GM19324 (cell line): ENCODE results near the gene CDKAL1.
"Not testable (repeated sequence)": the region's sequence is repeated elsewhere in the genome, so short reads cannot be mapped to it uniquely, and the experiment has no call there.

Experiments
- ATAC-seq: cut with Tn5 transposase; IDR thresholded peaks from one replicate; pipeline ENCODE4 v1.9.1; 2021; ENCODE audit warnings: mild to moderate bottlenecking, moderate library complexity; ENCODE audit not compliant: unreplicated experiment, low FRiP score

CDKAL1 gene

DNA sequence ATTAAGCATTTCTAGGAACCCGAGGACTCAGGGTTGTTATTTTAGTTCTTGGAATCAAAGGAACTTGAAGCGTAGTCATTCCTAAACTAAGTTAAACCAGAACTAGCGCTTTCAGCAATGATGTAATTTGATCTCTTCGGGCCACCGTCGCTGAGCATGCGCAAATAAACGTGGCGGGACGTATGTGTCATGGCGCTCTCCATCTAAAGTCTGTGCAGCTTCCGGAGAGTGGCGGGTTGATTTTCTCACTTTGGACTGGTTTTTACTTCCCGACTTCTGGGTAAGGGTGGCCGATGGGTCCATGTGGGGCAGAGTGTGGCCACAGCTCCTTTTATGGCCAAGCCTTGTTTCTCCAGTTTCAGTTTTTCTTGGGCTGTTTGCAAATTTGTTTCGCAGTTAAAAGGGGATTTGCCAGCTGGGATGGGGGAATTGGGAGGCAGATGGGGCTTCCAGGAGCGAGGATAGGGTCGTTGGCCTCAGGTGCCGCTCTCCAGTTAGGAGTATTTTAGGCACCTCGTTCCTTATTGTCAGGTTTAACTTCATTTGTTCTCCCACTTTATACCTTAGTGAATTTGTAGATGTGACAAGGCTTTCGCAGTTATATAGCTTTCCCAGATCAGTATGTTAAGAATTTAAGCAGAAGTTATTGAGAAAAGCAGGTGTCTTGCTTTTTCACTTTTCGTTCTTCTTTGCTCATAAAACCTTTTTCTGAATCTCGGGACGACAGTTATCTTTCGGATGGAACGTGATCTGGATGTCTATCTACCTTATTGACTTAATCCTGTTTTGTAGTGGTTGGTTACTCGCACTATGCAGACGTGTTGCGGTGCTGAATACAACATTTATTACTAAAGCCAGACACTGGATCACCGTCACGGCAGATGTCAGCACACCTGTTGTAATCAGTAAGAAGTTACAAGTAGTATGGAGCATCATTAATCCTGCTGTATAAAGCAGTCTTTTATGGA is at the start of gene CDKAL1:
Gene CDKAL1, plus strand, starts transcription at position 163 of the 968 bp plus-strand sequence. CDS start 11,894 bp downstream, outside the sequence.
- ATAC-seq = peak; percentile 76

DNA sequence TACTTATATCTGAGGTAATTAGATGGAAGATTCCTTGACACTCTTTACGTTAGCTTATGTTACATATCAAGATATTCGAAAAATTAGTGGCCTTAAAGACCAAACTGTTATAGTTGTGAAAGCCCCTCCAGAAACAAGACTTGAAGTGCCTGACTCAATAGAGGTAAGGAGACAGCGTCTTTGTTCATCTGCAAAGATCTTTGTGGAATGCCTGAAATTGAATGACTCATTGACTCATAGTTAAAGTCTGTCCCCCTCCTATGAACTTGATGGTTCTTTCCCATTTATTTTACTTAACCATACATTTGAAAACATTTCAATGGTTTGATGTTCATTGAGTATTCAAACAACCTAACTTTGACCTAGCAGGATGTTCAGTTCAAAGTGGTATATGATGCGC is 47.6 kb upstream of the CDKAL1 start:
- ATAC-seq = no peak

- ATAC-seq = no peak
Observed at GRCh38 chr6:20487669-20488375, 46.4 kb upstream of the CDKAL1 start.

DNA sequence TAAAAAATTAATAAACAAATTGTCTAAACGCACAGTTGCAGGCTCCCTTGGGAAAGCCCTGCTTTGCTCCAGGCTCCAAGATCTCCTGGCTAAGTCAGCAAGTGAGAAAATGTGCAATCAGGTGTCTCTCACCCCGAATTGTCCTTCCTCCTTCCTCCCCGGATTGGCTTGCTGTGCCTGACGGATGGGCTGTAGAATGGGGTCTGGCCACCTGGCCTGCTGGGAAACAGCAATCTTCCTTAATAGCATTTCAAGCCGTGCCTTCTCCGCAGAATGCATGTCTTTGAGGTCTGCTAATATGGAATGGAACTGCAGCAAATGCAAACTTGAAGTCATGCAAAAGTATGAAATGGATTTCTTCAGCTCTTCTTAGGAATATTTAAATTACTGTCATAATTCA is 43.7 kb upstream of the CDKAL1 start:
- no peak for ATAC-seq

GRCh38 chr6:20492099-20492498 is 42.2 kb upstream of the CDKAL1 start:
- no peak for ATAC-seq

DNA sequence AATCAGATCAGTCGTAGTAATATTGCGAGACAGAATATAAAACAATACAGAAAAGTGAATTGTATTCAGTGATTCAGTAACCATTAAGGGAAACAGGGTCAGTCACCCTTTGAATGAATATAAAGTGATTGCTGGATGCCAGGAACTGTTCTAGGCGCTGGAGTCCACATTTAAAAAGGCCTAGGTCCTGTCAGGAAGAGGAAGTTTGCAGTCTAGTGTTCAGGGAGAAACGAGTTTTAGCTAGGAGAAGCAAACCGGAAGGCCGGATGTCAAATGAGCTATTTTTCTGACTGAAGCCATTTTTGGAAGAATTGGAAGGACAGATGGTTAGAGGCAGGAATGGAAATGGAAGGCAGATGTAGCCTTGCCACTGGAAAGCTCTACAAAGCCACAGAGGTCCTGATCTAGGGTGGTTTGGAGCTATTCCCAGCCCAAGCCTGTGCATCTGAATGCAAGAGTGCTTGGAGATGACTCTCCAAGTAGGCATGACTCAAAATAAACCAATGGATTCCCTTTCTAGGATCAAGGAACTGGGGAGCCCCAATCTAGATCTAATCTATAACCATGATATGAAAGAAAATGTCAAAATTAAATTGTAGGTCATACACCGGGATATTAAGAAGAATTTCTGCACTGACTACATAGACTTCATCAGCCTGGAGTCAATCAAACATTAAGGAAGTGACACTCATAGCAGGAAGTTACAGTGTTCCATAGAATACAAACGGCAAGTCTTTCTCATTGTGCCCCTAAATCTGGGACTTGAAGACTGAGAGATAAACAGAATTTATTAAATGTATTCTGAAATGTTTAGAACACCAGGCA is 36.8 kb upstream of the CDKAL1 start:
- no peak for ATAC-seq

GRCh38 chr6:20498041-20498385 is 36.2 kb upstream of the CDKAL1 start:
- no peak for ATAC-seq

- ATAC-seq = no peak
Observed at GRCh38 chr6:20509212-20509611, 25.0 kb upstream of the CDKAL1 start.

DNA sequence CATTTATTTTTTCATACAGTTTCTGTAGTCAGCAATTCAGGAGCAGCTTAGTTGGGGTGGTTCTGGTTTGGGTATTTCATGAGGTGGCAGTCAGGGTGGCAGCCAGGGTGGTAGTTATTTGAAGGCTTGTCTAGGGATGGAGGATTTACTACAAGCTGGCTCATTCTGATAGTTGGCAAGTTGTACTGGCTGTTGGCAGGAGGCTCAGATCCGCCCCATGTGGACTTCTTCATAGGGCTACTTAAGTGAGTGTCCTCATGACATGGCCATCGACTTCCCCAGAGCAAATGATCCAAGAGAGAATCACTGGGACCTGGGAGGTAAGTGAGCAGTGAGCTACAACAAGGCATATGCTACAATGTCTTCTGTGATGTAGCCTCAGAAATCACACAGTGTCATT is 22.4 kb upstream of the CDKAL1 start:
- no peak for ATAC-seq

DNA sequence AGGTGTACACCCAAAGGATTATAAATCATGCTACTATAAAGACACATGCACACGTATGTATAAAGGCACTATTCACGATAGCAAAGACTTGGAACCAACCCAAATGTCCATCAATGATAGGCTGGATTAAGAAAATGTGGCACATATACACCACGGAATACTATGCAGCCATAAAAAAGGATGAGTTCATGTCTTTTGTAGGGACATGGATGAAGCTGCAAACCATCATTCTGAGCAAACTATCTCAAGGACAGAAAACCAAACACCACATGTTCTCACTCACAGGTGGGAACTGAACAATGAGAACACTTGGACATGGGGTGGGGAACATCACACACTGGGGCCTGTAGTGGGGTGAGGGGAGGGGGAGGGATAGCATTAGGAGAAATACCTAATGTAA is 9.0 kb upstream of the CDKAL1 start:
- not testable (repeated sequence) for ATAC-seq

- not testable (repeated sequence) for ATAC-seq
Observed at GRCh38 chr6:20529086-20529448, 5.2 kb upstream of the CDKAL1 start.

DNA sequence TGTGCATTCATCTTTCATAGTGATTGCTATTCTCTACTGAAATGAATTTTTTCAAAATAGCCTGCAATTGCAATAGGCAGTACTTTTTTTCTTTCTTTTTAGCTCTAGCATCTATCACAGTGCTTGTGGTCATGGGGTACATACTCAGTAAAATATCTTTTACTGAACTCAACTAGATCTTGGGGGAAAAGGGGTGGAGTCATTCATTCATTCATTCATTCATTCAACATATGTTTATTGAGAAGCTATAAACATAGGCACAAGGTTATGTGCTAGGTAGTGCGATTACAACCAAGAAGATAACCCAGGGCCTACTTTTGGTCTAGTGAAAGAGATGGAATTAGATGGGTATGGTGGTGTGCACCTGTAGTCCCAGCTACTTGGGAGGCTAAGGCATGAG is 1.4 kb upstream of the CDKAL1 start:
- ATAC-seq = no peak

DNA sequence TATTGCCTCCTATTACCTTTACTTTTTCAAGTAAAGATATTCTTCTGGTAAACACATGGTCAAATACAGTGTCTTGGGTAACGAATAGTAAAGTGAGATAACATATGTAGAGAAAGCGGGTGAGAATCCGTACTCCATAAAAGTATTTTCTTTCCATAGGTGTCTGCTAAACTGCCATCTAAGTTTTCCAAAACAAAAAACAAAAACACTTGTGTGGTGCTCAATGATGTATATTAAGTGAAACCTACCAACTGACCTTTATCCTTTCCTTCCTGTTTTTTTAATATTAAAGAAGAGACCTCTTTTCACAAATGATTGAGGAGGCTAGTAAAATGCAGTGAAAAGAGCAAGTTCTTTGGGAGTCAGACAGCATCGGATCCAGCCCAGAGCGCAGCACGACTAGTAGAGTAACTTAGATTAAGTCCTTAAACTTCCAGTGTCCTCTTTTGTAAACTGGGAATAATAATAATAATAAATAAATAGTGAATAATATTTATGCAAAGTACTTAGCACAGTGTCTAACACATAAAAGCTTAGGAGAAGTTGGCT is 437 bp upstream of the CDKAL1 start:
- ATAC-seq = no peak

GRCh38 chr6:20538131-20538662 is 3.9 kb downstream of the CDKAL1 start:
- ATAC-seq = no peak

GRCh38 chr6:20538907-20539306 is 4.7 kb downstream of the CDKAL1 start:
- no peak for ATAC-seq

DNA sequence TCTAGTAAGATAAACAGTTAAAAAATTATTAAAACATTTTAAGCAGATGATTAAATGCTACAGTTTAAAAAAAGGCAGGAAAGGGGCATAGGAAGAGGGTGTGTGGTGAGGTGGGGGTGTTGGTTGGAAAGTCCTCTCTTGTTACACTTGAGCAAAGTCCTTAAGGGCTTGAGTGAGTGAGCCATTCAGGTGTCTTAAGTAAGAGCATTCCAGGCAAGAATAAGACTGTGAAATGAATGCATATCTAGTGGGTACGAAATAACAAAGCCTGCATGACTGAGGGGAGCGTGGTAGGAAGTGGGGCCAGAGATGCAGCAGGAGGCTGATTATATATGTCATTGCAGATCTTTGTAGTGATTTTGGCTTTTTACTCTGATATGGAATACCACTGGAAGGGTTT is 5.1 kb downstream of the CDKAL1 start:
- ATAC-seq = no peak

DNA sequence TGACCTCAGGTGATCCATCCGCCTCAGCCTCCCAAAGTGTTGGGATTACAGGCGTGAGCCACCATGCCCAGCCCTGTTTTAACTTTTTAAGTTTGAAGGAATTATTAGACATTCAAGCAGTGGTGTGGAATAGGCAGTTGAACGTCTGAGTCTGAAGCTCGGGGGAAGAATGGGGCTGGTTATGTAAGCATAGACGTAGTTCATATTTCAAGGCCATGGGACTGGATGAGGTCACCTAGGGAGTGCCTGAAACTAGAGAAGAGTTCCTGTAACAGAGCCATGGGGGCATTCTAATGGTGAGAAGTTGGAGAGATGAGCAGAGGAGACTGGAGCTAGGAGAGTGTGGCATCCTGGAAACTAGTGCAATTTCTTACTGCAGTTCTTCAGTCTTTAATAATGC is 6.4 kb downstream of the CDKAL1 start:
- no peak for ATAC-seq

DNA sequence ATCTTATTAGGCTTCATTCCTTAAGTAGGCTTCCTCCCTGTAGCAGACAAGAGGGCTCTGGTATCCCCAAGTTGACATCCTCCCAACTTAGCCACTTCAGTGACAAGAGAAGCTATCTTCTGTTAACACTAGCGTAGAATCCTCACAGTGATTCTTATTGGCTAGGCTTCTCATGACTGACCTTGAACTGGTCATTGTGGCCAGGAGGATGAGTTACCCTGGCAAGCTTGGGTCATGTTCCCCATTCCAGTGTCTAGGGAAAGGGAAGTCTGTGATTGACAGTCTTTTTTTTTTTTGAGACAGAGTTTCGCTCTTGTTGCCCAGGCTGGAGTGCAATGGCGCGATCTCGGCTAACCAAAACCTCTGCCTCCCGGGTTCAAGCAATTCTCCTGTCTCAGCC is 7.1 kb downstream of the CDKAL1 start:
- ATAC-seq = no peak

GRCh38 chr6:20542927-20543602 is 8.8 kb downstream of the CDKAL1 start:
- ATAC-seq = peak; percentile 99

- no peak for ATAC-seq
Observed at GRCh38 chr6:20548264-20548663, 14.0 kb downstream of the CDKAL1 start.
